Activated naive CD4-positive, alpha-beta T cell treated with anti-CD3 and anti-CD28 coated beads, Interleukin-2, amount 10 ng/mL, durations not matched to agents 7 days and 5 days (primary cell): ENCODE measurements around the gene BEND6.

Source experiments
- CTCF ChIA-PET: fragments of 350-600 bp; sonication (Branson Sonifier 250); formaldehyde crosslinking; loops from one replicate; lab custom pipeline; 2021; ENCODE audit warnings: antibody characterized with exemption; lab: Charles Lee
- DNase-seq: peaks from one replicate; pipeline ENCODE4 v3.0.0-alpha.2; 2020
- H3K27ac Mint-ChIP-seq: one replicate; pipeline ENCODE4 v1.8.0; 2021; ENCODE audit warnings: mild to moderate bottlenecking, moderate library complexity, mixed read lengths
- H3K27me3 Mint-ChIP-seq: one replicate; pipeline ENCODE4 v1.8.0; 2021; ENCODE audit warnings: mild to moderate bottlenecking, mixed read lengths
- H3K36me3 Mint-ChIP-seq: one replicate; pipeline ENCODE4 v1.8.0; 2021; ENCODE audit warnings: mixed read lengths
- H3K4me1 Mint-ChIP-seq: one replicate; pipeline ENCODE4 v1.8.0; 2021; ENCODE audit warnings: mixed read lengths
- H3K4me3 Mint-ChIP-seq: one replicate; pipeline ENCODE4 v1.8.0; 2021; ENCODE audit warnings: mild to moderate bottlenecking, moderate library complexity, mixed read lengths
- H3K9me3 Mint-ChIP-seq: one replicate; pipeline ENCODE4 v1.8.0; 2021; ENCODE audit warnings: mixed read lengths

The BEND6 gene

DNA sequence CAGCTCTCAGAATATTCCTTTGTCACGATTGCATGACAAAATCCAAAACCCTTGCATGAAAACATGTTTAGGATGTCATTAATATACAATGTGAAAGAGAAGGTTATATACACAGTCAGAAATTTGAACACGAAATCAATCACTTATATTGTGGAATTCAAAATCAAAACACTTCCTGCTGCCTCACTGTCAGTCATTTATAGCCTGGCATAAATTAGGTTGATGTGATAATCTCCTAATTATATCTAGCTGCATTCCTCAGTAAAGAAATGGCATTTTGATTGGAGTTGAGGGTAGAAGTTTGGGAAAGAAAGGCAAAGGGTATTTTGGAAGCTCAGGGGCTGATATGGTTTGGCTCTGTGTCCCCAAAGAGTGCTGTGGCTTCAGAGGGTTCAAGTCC is 24.1 kb upstream of the BEND6 start:
- no peaks in the 10 kb centered on the region for H3K9me3 Mint-ChIP-seq
- no peaks in the 10 kb centered on the region for H3K4me1 Mint-ChIP-seq
- H3K27ac Mint-ChIP-seq, result no peak overlapping the region
- H3K36me3 Mint-ChIP-seq, result no peaks in the 10 kb centered on the region
- CTCF ChIA-PET, result no interaction called here
- peaks cover 34% of the 10 kb centered on the region for H3K27me3 Mint-ChIP-seq
- no peak overlapping the region for H3K4me3 Mint-ChIP-seq
- no peak for DNase-seq

DNA sequence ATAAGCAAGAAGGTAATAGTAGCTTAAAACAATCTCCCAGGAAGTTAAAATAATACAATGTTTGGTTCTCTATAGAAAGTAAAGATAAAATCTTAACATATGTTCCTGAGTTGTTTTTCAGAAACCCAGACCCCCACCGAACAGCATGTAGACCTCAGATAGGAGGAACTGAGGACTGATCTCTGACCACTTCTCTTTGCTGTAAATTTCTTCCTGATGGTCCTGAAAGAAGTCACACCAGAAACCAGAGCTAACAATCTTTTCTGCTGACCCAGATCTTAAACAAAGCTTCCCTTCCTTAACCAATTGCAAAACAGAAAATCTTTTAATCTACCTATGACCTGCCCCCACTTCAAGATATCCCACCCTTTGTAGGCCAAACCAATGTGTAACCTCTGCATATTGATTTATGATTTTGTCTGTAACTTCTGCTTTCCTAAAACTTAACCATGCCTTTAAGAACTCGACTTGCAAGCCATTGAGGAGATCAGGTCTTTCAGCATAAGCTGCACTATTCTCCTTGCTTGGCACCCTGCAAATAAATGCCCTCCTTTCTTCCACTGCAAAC is 21.9 kb upstream of the BEND6 start:
- Mint-ChIP-seq H3K9me3 (no peaks in the 10 kb centered on the region), H3K27me3 (peaks cover 30% of the 10 kb centered on the region), H3K4me1 (no peaks in the 10 kb centered on the region), H3K27ac (no peak overlapping the region), H3K4me3 (no peak overlapping the region), H3K36me3 (no peaks in the 10 kb centered on the region)
- CTCF ChIA-PET, result no interaction called here
- DNase-seq, result no peak

DNA sequence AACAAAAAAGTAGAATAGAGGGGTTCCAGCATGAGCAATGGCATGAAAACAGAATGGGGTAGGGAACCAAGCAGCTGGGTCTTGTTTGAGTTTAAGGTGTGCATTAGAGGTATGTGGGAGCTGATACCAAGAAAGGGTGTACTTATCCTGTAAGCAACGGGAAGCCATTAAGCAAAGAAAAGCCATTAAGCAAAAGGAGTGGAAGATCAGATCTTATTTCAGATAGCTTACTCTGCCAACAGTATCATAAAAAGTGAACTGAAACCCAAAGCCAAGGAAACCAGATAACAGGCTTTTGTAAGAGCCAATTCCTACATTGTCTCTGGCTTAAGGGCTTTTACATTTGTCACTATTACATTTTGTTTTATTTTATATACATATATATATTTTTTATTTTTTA is 21.3 kb upstream of the BEND6 start:
- no peaks in the 10 kb centered on the region for H3K36me3 Mint-ChIP-seq
- H3K27me3 Mint-ChIP-seq, result peaks cover 31% of the 10 kb centered on the region
- CTCF ChIA-PET, result no interaction called here
- H3K27ac Mint-ChIP-seq, result no peak overlapping the region
- no peaks in the 10 kb centered on the region for H3K9me3 Mint-ChIP-seq
- DNase-seq, result no peak
- no peak overlapping the region for H3K4me3 Mint-ChIP-seq
- H3K4me1 Mint-ChIP-seq, result no peaks in the 10 kb centered on the region

DNA sequence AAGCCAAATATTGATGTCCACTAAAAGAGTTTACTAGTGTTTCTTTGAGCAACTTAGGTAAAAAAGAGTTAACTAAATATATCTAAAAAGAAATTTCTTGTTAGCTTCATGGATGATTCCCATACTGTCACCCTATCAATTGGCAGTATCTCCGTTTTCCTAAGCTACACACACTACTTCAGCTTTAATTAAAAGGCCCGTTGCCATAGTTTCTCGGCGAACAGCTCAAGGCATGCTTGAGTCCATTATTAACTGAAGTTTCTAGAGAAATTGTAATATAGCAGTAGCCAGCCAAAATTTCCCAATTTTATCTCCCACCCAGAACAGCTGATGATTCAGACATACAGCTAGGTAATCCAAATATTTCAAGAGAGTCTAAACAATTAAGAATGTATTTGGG is 20.0 kb upstream of the BEND6 start:
- Mint-ChIP-seq H3K27me3 (peaks cover 32% of the 10 kb centered on the region), H3K9me3 (peaks cover 2% of the 10 kb centered on the region), H3K36me3 (no peaks in the 10 kb centered on the region), H3K4me1 (no peaks in the 10 kb centered on the region), H3K4me3 (no peak overlapping the region), H3K27ac (no peak overlapping the region)
- DNase-seq, result no peak
- CTCF ChIA-PET, result no interaction called here

GRCh38 chr6:56936466-56936865 is 18.4 kb upstream of the BEND6 start:
- CTCF ChIA-PET, result no interaction called here
- H3K9me3 Mint-ChIP-seq, result peaks cover 6% of the 10 kb centered on the region
- H3K27me3 Mint-ChIP-seq, result peaks cover 25% of the 10 kb centered on the region
- DNase-seq, result no peak
- H3K36me3 Mint-ChIP-seq, result peaks cover 3% of the 10 kb centered on the region
- H3K4me3 Mint-ChIP-seq, result no peak overlapping the region
- H3K4me1 Mint-ChIP-seq, result no peaks in the 10 kb centered on the region
- H3K27ac Mint-ChIP-seq, result no peak overlapping the region

- Mint-ChIP-seq H3K27ac (no peak overlapping the region), H3K9me3 (peaks cover 11% of the 10 kb centered on the region), H3K36me3 (peaks cover 3% of the 10 kb centered on the region), H3K4me3 (no peak overlapping the region), H3K4me1 (no peaks in the 10 kb centered on the region), H3K27me3 (peaks cover 8% of the 10 kb centered on the region)
- CTCF ChIA-PET, result interaction anchor here (2.0 kb wide), 1 partner anchor 34 kb away, joined by 5 read pairs; no protein-coding TSS in a partner anchor
- DNase-seq, result no peak
Measured at GRCh38 chr6:56938649-56939191, 16.2 kb upstream of the BEND6 start.

DNA sequence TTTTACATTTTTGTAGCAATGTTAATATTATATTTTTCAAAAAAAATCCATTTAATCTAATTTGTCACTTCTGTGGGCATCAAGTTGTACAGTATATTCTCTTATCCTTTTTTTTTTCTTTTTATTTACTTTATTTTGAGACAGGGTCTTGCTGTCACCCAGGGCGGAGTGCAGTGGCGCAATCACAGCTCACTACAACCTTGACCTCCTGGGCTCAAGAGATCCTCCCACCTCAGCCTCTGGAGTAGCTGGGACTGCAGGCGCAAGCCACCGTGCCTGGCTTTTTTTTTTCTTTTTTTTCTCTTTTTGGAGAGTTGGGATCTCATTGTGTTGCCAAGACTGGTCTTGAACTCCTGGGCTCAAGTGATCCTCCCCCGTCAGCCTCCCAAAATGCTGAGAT is 14.4 kb upstream of the BEND6 start:
- Mint-ChIP-seq H3K4me1 (no peaks in the 10 kb centered on the region), H3K27me3 (peaks cover 12% of the 10 kb centered on the region), H3K9me3 (peaks cover 11% of the 10 kb centered on the region), H3K36me3 (peaks cover 3% of the 10 kb centered on the region), H3K27ac (no peak overlapping the region), H3K4me3 (no peak overlapping the region)
- DNase-seq, result no peak
- CTCF ChIA-PET, result no interaction called here

DNA sequence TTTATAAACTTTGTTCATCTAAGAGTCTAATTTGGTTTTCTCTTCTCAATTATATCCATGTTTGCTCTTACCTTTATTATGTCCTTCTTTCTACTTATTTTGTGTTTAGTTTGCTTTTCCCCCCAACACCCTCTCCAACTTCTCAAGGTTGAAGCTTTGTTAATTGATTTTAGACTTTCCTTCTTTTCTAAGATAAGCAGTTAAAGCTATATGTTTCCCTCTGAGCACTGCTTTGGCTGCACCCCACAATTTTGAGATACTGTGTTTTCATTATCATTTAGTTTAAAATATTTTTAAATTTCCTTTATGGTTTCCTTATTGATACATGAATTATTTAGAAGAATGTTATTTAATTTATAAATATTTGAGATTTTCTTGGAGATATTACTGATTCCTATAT is 13.9 kb upstream of the BEND6 start:
- H3K36me3 Mint-ChIP-seq, result peaks cover 3% of the 10 kb centered on the region
- H3K9me3 Mint-ChIP-seq, result peaks cover 11% of the 10 kb centered on the region
- H3K27me3 Mint-ChIP-seq, result peaks cover 9% of the 10 kb centered on the region
- H3K27ac Mint-ChIP-seq, result no peak overlapping the region
- no peaks in the 10 kb centered on the region for H3K4me1 Mint-ChIP-seq
- CTCF ChIA-PET, result no interaction called here
- DNase-seq, result no peak
- H3K4me3 Mint-ChIP-seq, result no peak overlapping the region

DNA sequence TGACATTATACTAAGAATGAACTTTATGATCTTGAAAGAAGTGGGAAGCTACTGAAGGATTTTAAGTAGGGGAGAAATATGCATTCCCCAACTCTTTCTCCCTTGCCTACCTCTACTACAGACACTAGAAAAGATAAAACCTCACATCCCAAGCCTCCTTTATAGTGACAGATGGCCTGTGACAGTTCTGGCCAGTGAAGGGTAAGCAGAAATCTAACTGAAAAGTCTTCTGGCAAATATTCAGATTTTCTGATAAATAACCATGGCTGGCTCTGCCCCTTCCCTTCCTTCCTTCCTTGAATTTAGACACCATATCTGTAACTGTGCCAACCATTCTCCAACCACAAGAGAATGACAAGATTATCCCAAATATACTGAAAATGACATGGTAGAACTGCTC is 10.2 kb upstream of the BEND6 start:
- Mint-ChIP-seq H3K9me3 (peaks cover 9% of the 10 kb centered on the region), H3K27me3 (peaks cover 10% of the 10 kb centered on the region), H3K36me3 (peaks cover 3% of the 10 kb centered on the region), H3K4me3 (no peak overlapping the region), H3K27ac (no peak overlapping the region), H3K4me1 (no peaks in the 10 kb centered on the region)
- CTCF ChIA-PET, result no interaction called here
- DNase-seq, result no peak

- H3K27ac Mint-ChIP-seq, result no peak overlapping the region
- peaks cover 5% of the 10 kb centered on the region for H3K9me3 Mint-ChIP-seq
- H3K36me3 Mint-ChIP-seq, result no peaks in the 10 kb centered on the region
- no peak overlapping the region for H3K4me3 Mint-ChIP-seq
- H3K27me3 Mint-ChIP-seq, result peaks cover 15% of the 10 kb centered on the region
- DNase-seq, result no peak
- CTCF ChIA-PET, result no interaction called here
- H3K4me1 Mint-ChIP-seq, result no peaks in the 10 kb centered on the region
Measured at GRCh38 chr6:56946368-56946767, 8.5 kb upstream of the BEND6 start.

DNA sequence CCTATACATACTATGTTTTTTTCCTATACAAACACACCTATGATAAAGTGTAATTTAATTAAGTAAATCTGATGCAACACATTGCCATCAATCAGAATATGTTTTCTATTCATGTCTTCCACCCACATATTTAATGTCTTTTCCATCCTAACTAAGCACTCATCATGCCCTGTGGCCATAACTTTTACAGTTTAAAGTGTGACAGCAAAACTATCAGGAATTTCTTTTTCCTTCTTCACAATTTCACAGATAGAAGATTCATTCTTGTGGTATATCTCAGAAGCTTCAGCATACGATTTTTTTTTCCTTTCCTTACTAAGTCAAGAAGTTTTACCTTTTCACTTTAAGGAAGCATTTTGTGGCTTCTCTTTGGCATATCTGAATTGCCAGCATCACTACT is 7.0 kb upstream of the BEND6 start:
- H3K27ac Mint-ChIP-seq, result no peak overlapping the region
- H3K4me1 Mint-ChIP-seq, result no peaks in the 10 kb centered on the region
- no peaks in the 10 kb centered on the region for H3K9me3 Mint-ChIP-seq
- DNase-seq, result no peak
- CTCF ChIA-PET, result no interaction called here
- H3K4me3 Mint-ChIP-seq, result no peak overlapping the region
- H3K27me3 Mint-ChIP-seq, result peaks cover 27% of the 10 kb centered on the region
- no peaks in the 10 kb centered on the region for H3K36me3 Mint-ChIP-seq

- no peaks in the 10 kb centered on the region for H3K36me3 Mint-ChIP-seq
- H3K27ac Mint-ChIP-seq, result no peak overlapping the region
- H3K27me3 Mint-ChIP-seq, result peaks cover 38% of the 10 kb centered on the region
- no peaks in the 10 kb centered on the region for H3K9me3 Mint-ChIP-seq
- no peak overlapping the region for H3K4me3 Mint-ChIP-seq
- peaks cover 13% of the 10 kb centered on the region for H3K4me1 Mint-ChIP-seq
- DNase-seq, result no peak
- CTCF ChIA-PET, result no interaction called here
Measured at GRCh38 chr6:56949265-56949664, 5.6 kb upstream of the BEND6 start.

DNA sequence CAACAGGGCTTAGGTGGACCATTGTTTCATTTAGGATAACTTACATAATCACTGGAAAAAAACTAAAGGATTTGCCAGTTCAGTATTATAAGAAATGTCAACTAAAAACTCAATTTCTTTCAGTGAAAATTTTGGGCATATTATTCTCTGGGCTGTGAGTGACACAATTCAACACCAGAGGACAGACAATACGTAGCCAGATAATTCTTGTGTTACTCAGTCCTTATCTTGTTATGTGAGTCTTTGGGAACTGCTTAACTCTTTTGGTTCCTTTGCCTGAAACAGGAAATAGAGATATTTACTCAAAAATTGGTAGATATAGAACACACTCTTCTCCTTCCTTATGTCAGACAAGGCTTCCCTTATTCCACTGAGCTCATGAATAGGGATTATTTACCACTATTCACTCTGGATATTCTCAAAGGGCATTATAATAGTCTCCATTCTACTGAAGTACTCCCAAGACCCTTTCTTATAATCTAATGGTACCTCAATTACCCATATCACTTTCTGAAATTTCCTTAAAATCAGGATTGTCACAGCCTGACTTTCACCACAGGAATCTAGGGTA is 4.9 kb upstream of the BEND6 start:
- no peak overlapping the region for H3K4me3 Mint-ChIP-seq
- CTCF ChIA-PET, result no interaction called here
- peaks cover 40% of the 10 kb centered on the region for H3K27me3 Mint-ChIP-seq
- peaks cover 14% of the 10 kb centered on the region for H3K4me1 Mint-ChIP-seq
- DNase-seq, result no peak
- H3K36me3 Mint-ChIP-seq, result no peaks in the 10 kb centered on the region
- H3K9me3 Mint-ChIP-seq, result no peaks in the 10 kb centered on the region
- H3K27ac Mint-ChIP-seq, result no peak overlapping the region

DNA sequence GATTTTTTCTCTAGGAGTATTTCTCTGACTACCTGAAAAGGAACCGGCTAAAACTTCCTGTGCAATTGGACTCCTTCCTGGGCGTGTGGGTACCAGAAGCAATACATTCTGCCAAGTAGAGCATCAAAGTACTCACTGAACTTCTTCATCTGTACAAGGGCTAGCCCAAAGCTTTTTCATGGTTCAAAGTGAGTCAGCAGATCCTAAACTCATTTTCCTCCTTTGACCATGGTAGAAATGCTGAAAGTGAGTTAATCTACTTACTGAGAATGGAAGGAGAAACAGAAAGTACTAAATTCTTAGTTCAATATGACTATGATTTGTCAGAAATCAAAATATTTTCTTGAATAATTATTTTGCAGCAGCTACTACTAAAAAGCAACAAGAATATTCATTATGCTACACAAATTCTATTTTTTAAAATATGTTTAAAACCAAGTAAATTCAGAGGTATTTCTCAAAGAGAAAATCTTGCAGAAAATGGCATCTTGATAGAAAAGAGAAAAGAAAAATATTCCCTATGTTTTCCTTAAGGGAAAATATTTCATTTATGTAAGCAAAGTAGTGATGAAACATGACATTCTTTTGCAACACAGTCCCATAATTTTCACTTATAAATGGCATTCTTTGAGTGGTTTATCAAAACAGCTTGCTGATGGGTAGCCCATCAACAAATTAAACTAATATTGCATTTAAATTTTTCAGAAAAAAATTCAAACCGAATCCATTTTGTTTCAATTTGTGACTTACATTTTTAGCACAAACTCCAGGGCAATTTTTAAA is 3.7 kb upstream of the BEND6 start:
- H3K36me3 Mint-ChIP-seq, result no peaks in the 10 kb centered on the region
- no peak overlapping the region for H3K27ac Mint-ChIP-seq
- H3K4me1 Mint-ChIP-seq, result peaks cover 22% of the 10 kb centered on the region
- H3K4me3 Mint-ChIP-seq, result no peak overlapping the region
- CTCF ChIA-PET, result interaction anchor here (1.3 kb wide), 1 partner anchor 365 kb away, joined by 4 read pairs; no protein-coding TSS in a partner anchor
- H3K27me3 Mint-ChIP-seq, result peaks cover 50% of the 10 kb centered on the region
- no peaks in the 10 kb centered on the region for H3K9me3 Mint-ChIP-seq
- no peak for DNase-seq
